GM20431 (cell line): ENCODE results near the gene DDIT4L.
"Not testable (repeated sequence)": the region's sequence is repeated elsewhere in the genome, so short reads cannot be mapped to it uniquely, and the experiment has no call there.

Experiments used
- in situ Hi-C: fragments of 300-500 bp; cut with MseI, MboI; formaldehyde crosslinking; loops from one replicate; pipeline ENCODE4 v1.15.0; 2020; ENCODE audit warnings: low sequenced_read_pairs; ENCODE audit not compliant: unreplicated experiment

The DDIT4L gene, protein sequence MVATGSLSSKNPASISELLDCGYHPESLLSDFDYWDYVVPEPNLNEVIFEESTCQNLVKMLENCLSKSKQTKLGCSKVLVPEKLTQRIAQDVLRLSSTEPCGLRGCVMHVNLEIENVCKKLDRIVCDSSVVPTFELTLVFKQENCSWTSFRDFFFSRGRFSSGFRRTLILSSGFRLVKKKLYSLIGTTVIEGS

DNA sequence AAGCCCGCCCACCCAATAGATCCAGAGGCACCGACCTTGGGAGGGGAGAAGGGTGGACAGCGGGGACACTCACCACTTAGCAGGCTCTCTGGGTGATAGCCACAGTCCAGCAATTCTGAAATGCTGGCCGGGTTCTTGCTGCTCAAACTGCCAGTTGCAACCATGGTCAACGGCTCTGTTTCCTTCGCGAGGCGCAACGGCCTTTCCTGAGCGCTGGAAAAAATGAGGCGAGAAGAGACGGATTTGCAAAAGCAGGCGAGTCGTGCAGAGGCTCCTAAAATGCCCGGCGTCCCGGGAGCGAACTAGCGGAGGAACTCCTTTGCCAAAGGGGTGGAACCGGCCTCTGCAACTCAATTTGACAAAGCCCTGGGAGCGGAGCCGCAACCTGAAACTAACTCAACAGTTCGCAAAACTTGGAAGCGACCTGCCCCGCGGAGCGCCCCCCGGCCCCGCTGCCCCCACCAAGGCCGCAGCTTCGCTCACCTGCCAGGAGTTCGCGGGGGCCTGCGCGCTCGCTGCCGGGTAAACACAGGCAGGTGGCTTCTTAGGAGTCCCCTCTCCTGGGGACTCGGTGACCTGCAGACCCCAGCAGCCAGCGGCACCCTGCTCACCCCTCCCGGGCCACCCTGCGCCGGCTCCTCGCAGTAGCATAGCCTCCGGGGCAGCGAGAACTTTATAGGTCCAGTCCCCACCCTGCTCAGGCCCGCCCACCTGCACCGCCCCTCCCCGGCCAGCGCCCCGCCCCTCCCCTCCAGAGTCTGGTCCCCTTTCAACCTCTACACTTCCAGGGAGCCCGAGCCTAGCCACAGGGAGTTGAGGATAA is at the start of gene DDIT4L:
Gene DDIT4L, minus strand, starts transcription at position 649 of the 823 bp plus-strand sequence. Its CDS starts 485 bp downstream, at position 164.
- in situ Hi-C loops, result no loop called here

GRCh38 chr4:100240008-100240407 is 49.7 kb upstream of the DDIT4L start:
- in situ Hi-C loops, result no loop called here

- in situ Hi-C loops, result no loop called here
Measured at GRCh38 chr4:100224721-100225120, 34.5 kb upstream of the DDIT4L start.

DNA sequence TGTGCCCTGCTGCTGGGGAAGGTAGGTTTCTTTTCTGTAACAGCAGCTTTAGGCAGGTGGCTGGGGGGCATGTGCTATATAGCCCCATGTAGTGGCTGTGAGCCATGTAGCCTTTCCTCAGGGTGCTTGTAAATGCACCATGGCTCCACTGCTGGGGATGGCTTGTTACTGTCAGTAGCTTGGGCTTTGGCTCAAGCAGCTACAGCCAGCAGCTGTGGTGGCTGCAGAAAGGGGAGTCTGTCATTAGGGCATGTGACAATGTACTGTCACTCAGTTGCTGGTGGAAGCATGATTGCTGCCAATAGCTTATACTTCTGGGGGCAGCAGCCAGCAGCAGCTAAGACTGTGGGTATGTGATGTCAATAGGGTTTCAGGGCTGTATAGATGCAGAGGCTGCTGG is 33.9 kb upstream of the DDIT4L start:
- in situ Hi-C loops, result no loop called here

DNA sequence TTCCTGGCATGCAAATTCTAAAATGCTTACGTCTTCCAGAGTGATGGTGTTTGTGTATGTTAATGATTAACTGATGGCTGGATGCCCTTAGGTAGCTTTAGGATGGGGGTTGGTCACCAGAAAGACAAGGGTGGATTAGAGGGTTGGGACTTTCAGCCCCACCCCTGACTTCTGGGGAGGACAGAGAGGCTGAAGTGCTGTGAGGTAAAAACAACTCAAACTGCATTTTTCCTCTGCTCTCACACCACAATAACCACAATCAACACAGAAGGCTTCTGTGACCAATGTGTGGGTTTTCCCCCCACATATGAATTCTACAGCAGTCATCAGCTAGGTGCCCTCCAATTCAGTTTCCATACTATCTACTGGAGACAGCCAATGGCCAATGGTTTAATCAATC is 18.7 kb upstream of the DDIT4L start:
- in situ Hi-C loops, result no loop called here

DNA sequence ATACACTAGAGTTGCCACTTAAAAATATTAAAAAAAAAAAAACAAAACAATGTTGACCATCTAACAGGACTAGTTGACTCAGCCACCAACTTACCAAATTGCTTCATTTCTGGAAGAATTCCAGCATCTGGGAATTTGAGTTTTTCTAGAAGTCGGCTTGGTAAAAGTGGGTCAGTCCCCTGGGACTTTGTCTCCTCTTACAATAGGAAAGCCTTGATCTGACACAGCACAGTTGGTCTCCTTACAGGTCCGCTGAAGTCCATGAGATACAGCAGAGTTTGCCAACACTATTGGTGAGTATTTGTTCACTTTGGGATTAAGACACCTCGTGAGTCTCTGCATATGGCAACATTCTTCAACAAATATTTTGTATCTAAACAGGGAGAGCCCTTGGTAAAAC is 18.2 kb upstream of the DDIT4L start:
- in situ Hi-C loops, result no loop called here

GRCh38 chr4:100206850-100207249 is 16.6 kb upstream of the DDIT4L start:
- in situ Hi-C loops, result no loop called here

GRCh38 chr4:100198061-100198460 is 7.8 kb upstream of the DDIT4L start:
- in situ Hi-C loops, result no loop called here

- in situ Hi-C loops, result not testable (repeated sequence)
Measured at GRCh38 chr4:100196388-100197071, 6.3 kb upstream of the DDIT4L start.

DNA sequence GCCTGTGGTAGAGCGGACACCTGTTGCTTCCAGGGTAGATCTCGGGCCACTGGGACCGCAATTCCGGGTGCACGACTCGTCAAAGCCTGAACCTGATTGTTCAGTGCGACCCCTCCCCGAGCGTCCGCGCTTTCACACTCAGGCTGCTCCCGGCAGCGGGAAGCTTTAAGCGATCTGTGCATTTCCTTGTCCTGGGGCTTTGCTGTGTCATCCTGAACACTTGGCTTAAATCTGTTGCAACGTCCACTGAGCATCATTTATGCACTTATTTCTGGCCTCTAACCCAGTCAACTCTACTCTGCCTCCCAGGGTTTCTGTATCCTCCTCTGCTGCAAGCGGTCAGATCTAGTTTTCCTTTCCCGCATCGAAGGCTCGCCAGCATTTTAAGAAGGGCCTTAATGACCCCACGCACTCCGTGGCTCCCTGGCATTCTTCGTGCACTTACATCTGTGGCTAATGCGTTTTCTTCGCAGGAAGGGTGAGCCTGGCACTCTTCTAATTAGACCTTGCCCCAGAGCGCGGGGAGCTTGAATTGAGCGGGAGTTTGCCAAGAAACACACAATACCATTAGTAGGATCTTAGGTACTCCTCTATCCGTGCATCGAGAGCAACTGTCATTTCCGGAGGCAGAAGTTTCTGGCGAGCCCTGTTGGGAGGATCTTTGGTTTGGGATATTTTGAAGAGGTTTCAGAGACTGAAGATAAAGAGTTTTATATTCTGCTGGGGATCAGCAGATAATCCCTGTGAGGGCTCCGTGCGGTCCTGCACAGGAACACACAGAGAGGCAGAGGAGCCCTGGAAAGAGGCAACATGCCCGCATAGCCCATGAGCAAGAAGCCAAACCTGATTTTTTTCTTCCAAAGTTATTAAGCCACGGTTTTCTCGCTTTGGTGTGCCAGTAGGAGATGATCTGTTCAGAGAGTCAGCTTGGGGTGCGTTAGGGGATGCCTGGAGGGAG is 654 bp upstream of the DDIT4L start:
- in situ Hi-C loops, result no loop called here

DNA sequence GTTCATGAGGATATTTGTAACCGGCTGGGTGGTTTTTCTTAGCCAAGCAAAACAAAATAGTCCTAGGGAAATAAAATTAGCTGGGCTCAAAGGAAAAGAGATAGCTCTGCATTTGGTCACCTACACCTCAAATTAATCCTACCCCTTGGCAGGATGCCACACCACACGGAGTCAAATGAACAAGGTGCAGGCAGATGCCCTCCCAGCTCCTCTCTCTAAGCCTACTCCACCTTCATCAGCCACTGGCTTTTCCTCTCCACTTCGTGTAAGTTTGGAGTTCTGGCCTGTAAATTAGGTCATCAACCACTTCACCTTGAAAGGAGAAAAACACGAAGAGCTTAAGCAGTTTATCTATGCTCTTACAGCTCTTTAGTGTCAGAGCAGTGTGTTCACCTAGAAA is 1.4 kb downstream of the DDIT4L start:
- in situ Hi-C loops, result no loop called here

DNA sequence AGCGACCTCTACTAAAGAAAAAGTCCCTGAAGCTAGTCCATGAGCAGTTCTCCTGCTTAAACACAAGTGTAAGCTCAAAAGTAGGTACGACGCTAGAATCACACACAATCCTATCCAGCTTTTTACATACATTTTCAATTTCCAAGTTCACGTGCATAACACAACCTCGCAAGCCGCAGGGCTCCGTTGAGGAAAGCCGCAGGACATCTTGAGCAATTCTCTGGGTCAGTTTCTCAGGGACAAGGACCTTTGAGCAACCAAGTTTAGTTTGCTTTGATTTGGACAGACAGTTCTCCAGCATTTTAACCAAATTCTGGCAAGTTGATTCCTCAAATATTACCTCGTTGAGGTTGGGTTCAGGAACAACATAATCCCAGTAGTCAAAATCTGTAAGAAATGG is 2.5 kb downstream of the DDIT4L start:
- in situ Hi-C loops, result no loop called here

- in situ Hi-C loops, result no loop called here
Measured at GRCh38 chr4:100184787-100185186, 5.5 kb downstream of the DDIT4L start.

- in situ Hi-C loops, result no loop called here
Measured at GRCh38 chr4:100177855-100178254, 12.4 kb downstream of the DDIT4L start.

- in situ Hi-C loops, result no loop called here
Measured at GRCh38 chr4:100177126-100177525, 13.1 kb downstream of the DDIT4L start.

DNA sequence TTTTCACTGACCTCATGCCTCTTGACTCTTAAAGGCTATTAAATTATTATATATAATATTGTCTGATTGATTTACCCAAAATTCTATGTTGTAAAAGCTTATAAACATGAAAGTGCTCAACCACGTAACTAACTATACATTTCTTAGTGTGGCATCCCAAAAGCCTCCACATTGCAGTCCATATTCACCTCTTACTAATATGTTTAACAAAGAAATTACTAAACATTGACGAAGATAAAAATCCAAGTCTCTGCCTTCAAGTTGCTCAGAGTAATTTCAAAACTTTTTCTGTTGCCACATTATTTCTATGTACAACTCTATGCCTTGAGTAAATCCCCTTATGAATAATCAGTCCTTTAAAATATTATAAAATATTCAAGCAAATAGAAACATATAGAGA is 14.4 kb downstream of the DDIT4L start:
- in situ Hi-C loops, result no loop called here

DNA sequence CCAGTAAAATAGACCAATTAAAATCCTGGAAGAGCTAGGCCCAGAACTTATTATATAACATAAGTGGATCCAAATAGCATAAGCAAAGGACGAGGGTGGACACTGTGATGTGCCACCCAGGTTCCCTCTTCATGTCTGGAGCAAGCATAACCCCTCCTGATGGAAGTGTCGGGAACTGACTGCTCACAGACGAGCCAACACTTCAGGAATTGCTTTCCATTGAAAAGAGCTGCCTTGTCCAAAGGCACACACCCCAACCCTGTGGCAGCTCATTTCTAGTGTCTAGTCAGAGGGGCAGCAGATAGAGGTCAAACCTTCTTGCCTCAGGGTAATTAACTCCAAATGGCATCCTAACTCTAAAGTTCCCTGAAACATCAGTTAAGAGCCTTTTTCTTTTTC is 15.3 kb downstream of the DDIT4L start:
- in situ Hi-C loops, result no loop called here

GRCh38 chr4:100170986-100171385 is 19.3 kb downstream of the DDIT4L start:
- in situ Hi-C loops, result no loop called here

- in situ Hi-C loops, result no loop called here
Measured at GRCh38 chr4:100169491-100170485, 20.5 kb downstream of the DDIT4L start.
